ENCODE results near the gene TSPOAP1.

DNA sequence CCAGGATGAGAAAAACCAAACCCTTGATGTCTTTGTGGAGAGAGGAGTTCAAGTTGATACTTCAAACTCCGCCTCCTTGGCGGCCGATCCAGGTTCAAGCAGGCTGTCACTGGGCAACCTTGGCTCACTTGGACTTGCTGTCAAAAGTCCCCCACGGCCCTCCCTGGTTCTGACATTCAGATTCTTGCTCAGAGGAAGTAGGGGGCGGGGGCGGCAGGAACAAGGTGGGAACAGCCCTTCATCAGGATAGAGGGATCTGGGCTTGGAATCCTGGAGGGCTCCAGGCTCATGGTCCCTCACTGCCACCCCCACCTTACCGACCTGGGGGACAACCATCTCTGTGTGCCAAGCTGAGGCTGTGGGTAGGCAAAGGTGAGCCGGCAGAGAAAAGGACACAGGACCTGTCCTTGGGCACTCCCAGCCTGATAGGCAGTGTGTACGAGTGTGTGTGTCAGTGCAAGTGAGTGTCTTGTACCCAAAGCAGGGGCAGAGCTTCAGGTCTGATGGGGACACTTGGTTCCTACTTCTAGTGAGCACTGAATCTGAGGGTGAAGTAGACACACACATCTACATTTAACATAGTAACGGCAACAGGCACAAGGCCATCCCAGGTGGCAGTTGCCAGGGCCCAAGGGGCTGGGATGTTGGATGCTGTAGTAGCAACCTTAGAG lies 6.6 kb upstream of the TSPOAP1 start:
- TF ChIP-seq, protein P1, sequence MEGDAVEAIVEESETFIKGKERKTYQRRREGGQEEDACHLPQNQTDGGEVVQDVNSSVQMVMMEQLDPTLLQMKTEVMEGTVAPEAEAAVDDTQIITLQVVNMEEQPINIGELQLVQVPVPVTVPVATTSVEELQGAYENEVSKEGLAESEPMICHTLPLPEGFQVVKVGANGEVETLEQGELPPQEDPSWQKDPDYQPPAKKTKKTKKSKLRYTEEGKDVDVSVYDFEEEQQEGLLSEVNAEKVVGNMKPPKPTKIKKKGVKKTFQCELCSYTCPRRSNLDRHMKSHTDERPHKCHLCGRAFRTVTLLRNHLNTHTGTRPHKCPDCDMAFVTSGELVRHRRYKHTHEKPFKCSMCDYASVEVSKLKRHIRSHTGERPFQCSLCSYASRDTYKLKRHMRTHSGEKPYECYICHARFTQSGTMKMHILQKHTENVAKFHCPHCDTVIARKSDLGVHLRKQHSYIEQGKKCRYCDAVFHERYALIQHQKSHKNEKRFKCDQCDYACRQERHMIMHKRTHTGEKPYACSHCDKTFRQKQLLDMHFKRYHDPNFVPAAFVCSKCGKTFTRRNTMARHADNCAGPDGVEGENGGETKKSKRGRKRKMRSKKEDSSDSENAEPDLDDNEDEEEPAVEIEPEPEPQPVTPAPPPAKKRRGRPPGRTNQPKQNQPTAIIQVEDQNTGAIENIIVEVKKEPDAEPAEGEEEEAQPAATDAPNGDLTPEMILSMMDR (IDR thresholded peaks at IDR 0.05) = no peak
- TF ChIP-seq POLR2A (IDR thresholded peaks at IDR 0.05) = no peak
- no peak for TF ChIP-seq POLR2AphosphoS5 (IDR thresholded peaks at IDR 0.05; ENCODE audit: insufficient read depth in 1 of 2, low read depth in 1 of 2)
